H1 (cell line): ENCODE results near the gene DISP3. TPM values are rescaled to one million over a fixed set of nuclear protein-coding genes. Genes with fewer than 3 reads are reported as not detected.

ENCODE experiments used
- CTCF ChIA-PET: fragments of 300-600 bp; sonication (Branson Sonifier 250); formaldehyde crosslinking; loops from one replicate; lab custom pipeline; 2021; ENCODE audit not compliant: partially characterized antibody; lab: Charles Lee
- POLR2A ChIA-PET: fragments of 300-600 bp; sonication (Branson Sonifier 250); formaldehyde crosslinking; loops from one replicate; lab custom pipeline; 2021; ENCODE audit warnings: inconsistent platforms; ENCODE audit not compliant: partially characterized antibody; lab: Charles Lee
- DNase-seq, 2 experiments: peaks; one replicate each; pipeline versions ENCODE4 v3.0.0 to v3.0.0-alpha.2; 2010 to 2022; ENCODE audit warnings: low spot score in 2 of 2, low read depth in 1 of 2, mixed read lengths in 1 of 2
- FAIRE-seq: peaks from 2 replicates; lab custom pipeline; 2011; peaks lifted over from hg19 to GRCh38; lab: Jason Lieb, UNC
- H2AFZ ChIP-seq: 2 replicates; pipeline ENCODE4 v1.8.1; 2012; ENCODE audit warnings: low read length, inconsistent platforms
- H2AK5ac ChIP-seq: 2 replicates; pipeline ENCODE4 v1.6.1; 2013; ENCODE audit warnings: low read depth, low read length
- H2BK120ac ChIP-seq: replicated peaks from 2 replicates; pipeline ENCODE3; 2013; ENCODE audit warnings: low read depth, low read length, inconsistent platforms
- H2BK12ac ChIP-seq: 2 replicates; pipeline ENCODE4 v1.6.1; 2013; ENCODE audit warnings: low read depth, low read length
- H2BK15ac ChIP-seq: 2 replicates; pipeline ENCODE4 v1.6.1; 2013; ENCODE audit warnings: low read length
- H2BK20ac ChIP-seq: 2 replicates; pipeline ENCODE4 v1.6.1; 2013; ENCODE audit warnings: low read length
- H2BK5ac ChIP-seq: 2 replicates; pipeline ENCODE4 v1.6.1; 2013; ENCODE audit warnings: low read depth, low read length
- H3K14ac ChIP-seq: 2 replicates; pipeline ENCODE4 v1.6.1; 2013; ENCODE audit warnings: inconsistent platforms; ENCODE audit not compliant: insufficient read length
- H3K18ac ChIP-seq: 2 replicates; pipeline ENCODE4 v1.6.1; 2013; ENCODE audit warnings: low read length; ENCODE audit errors: extremely low read depth
- H3K23ac ChIP-seq: 2 replicates; pipeline ENCODE4 v1.6.1; 2013; ENCODE audit warnings: inconsistent platforms; ENCODE audit not compliant: insufficient read length
- H3K23me2 ChIP-seq: 2 replicates; pipeline ENCODE4 v1.6.1; 2013; ENCODE audit warnings: low read depth, low read length
- H3K27ac ChIP-seq: 2 replicates; pipeline ENCODE4 v1.6.1; 2011; ENCODE audit warnings: low read depth, low read length, inconsistent platforms
- H3K27me3 ChIP-seq, 4 experiments: replicated peaks in 1 of 4; 1 replicate in 1 of 4; 2 replicates in 3 of 4; pipeline versions ENCODE4 v1.6.1 to v1.8.1; 2011 to 2013; ENCODE audit warnings: low read length in 3 of 4, mild to moderate bottlenecking in 3 of 4, inconsistent platforms in 2 of 4, mixed read lengths in 2 of 4, moderate library complexity in 1 of 4; ENCODE audit not compliant: control insufficient read depth in 3 of 4, insufficient read depth in 3 of 4; ENCODE audit errors: extremely low read depth in 1 of 4
- H3K36me3 ChIP-seq, 4 experiments: 2 replicates each; pipeline versions ENCODE4 v1.6.1 to v1.8.1; 2011 to 2013; ENCODE audit warnings: mild to moderate bottlenecking in 4 of 4, low read length in 3 of 4, moderate library complexity in 2 of 4, control low read depth in 1 of 4, inconsistent platforms in 1 of 4; ENCODE audit not compliant: insufficient read depth in 4 of 4, control insufficient read depth in 2 of 4
- H3K4ac ChIP-seq: replicated peaks from 2 replicates; pipeline ENCODE3; 2013; ENCODE audit warnings: low read length, low read depth, mixed read lengths, inconsistent platforms; ENCODE audit not compliant: insufficient read length
- H3K4me1 ChIP-seq, 4 experiments: replicated peaks in 1 of 4; 1 replicate in 1 of 4; 2 replicates in 3 of 4; pipeline versions ENCODE4 v1.6.1 to v1.8.1; 2011 to 2013; ENCODE audit warnings: low read length in 3 of 4, inconsistent platforms in 2 of 4, mixed read lengths in 1 of 4; ENCODE audit not compliant: insufficient read depth in 4 of 4, control insufficient read depth in 3 of 4
- H3K4me2 ChIP-seq, 2 experiments: 2 replicates each; pipeline versions ENCODE4 v1.6.1 to v1.8.1; 2011 to 2013; ENCODE audit warnings: low read depth in 2 of 2, low read length in 2 of 2, control low read depth in 1 of 2, inconsistent platforms in 1 of 2, mild to moderate bottlenecking in 1 of 2; ENCODE audit not compliant: insufficient read depth in 1 of 2
- H3K4me3 ChIP-seq, 4 experiments: fragments of 200-600, 300-600 bp in 1 of 4; sonication (generic), shearing (Covaris generic), sonication (Bioruptor Twin) in 1 of 4; 2 replicates each; pipeline versions ENCODE4 v1.5.1 to v1.8.1; 2011 to 2016; ENCODE audit warnings: low read length in 4 of 4, low read depth in 3 of 4, control low read depth in 2 of 4, inconsistent platforms in 2 of 4, mild to moderate bottlenecking in 2 of 4, mixed read lengths in 1 of 4, moderate library complexity in 1 of 4; ENCODE audit not compliant: insufficient read depth in 2 of 4; ENCODE audit errors: extremely low read depth in 1 of 4
- H3K56ac ChIP-seq: replicated peaks from 2 replicates; pipeline ENCODE3; 2013; ENCODE audit warnings: low read depth, mild to moderate bottlenecking, mixed read lengths, low read length, inconsistent platforms; ENCODE audit not compliant: insufficient read length
- H3K79me1 ChIP-seq: 2 replicates; pipeline ENCODE4 v1.6.1; 2013; ENCODE audit warnings: low read depth, low read length, control low read depth
- H3K79me2 ChIP-seq, 2 experiments: 2 replicates each; pipeline versions ENCODE4 v1.6.1 to v1.8.1; 2012 to 2013; ENCODE audit warnings: low read length in 2 of 2, mild to moderate bottlenecking in 2 of 2, inconsistent platforms in 1 of 2; ENCODE audit not compliant: insufficient read depth in 2 of 2, control insufficient read depth in 1 of 2
- H3K9ac ChIP-seq, 4 experiments: replicated peaks in 1 of 4; 1 replicate in 1 of 4; 2 replicates in 3 of 4; pipeline versions ENCODE4 v1.6.1 to v1.8.1; 2011 to 2013; ENCODE audit warnings: low read depth in 3 of 4, low read length in 3 of 4, control low read depth in 2 of 4, mild to moderate bottlenecking in 2 of 4, moderate library complexity in 2 of 4, inconsistent platforms in 1 of 4; ENCODE audit errors: extremely low read depth in 1 of 4
- H3K9me3 ChIP-seq, 2 experiments: 2 replicates each; pipeline versions ENCODE4 v1.6.1 to v1.8.1; 2012 to 2013; ENCODE audit warnings: mild to moderate bottlenecking in 2 of 2, moderate library complexity in 2 of 2, control low read depth in 1 of 2, inconsistent platforms in 1 of 2, low read depth in 1 of 2, low read length in 1 of 2, mixed read lengths in 1 of 2; ENCODE audit not compliant: insufficient read depth in 2 of 2
- H4K20me1 ChIP-seq, 2 experiments: replicated peaks in 1 of 2; 2 replicates each; pipeline versions ENCODE3 to v1.8.1; 2011 to 2013; ENCODE audit warnings: inconsistent platforms in 2 of 2, low read length in 2 of 2, mild to moderate bottlenecking in 1 of 2; ENCODE audit not compliant: insufficient read depth in 2 of 2, control insufficient read depth in 1 of 2
- H4K5ac ChIP-seq: 2 replicates; pipeline ENCODE4 v1.6.1; 2013; ENCODE audit warnings: low read length, low read depth, mixed read lengths, inconsistent platforms; ENCODE audit not compliant: insufficient read length
- H4K8ac ChIP-seq: 2 replicates; pipeline ENCODE4 v1.8.0; 2013; ENCODE audit warnings: mild to moderate bottlenecking, moderate library complexity, low read length, inconsistent platforms; ENCODE audit not compliant: insufficient read depth; ENCODE audit errors: extremely low read depth
- H4K91ac ChIP-seq: replicated peaks from 2 replicates; pipeline ENCODE3; 2013; ENCODE audit warnings: low read length, mixed read lengths, inconsistent platforms; ENCODE audit not compliant: insufficient read length
- BACH1 ChIP-seq: IDR thresholded peaks from 2 replicates; pipeline ENCODE4 v1.6.1; 2012; ENCODE audit warnings: low read length, improper control_type of control experiment
- BCL11A ChIP-seq, 2 experiments: IDR thresholded peaks; one replicate each; pipeline ENCODE4 v1.6.1; 2011; ENCODE audit warnings: low read depth in 2 of 2, low read length in 2 of 2, mild to moderate bottlenecking in 2 of 2
- EZH2 ChIP-seq: fragments of 200-600 bp; sonication (generic); IDR thresholded peaks from 2 replicates; pipeline ENCODE4 v1.7.1; 2012; ENCODE audit warnings: low read depth, mild to moderate bottlenecking, moderate library complexity, low read length, inconsistent platforms; ENCODE audit not compliant: severe bottlenecking
- FOSL1 ChIP-seq: IDR thresholded peaks from 2 replicates; pipeline ENCODE4 v1.6.1; 2011; ENCODE audit warnings: mild to moderate bottlenecking, low read depth, low read length, moderate library complexity; ENCODE audit not compliant: insufficient read depth
- MAFK ChIP-seq: IDR thresholded peaks from 2 replicates; pipeline ENCODE4 v1.6.1; 2012; ENCODE audit warnings: low read depth, mild to moderate bottlenecking, improper control_type of control experiment, low read length
- NANOG ChIP-seq: IDR thresholded peaks from 2 replicates; pipeline ENCODE4 v1.6.1; 2011; ENCODE audit warnings: low read length, low read depth, mild to moderate bottlenecking, inconsistent platforms; ENCODE audit not compliant: insufficient read depth, poor library complexity, severe bottlenecking
- POLR2A ChIP-seq, 2 experiments: IDR thresholded peaks; 1 replicate in 1 of 2; 2 replicates in 1 of 2; pipeline ENCODE4 v1.6.1; 2011; ENCODE audit warnings: low read depth in 2 of 2, low read length in 2 of 2, mild to moderate bottlenecking in 2 of 2; ENCODE audit errors: control extremely low read depth in 1 of 2
- RFX5 ChIP-seq: IDR thresholded peaks from 2 replicates; pipeline ENCODE4 v1.6.1; 2011; ENCODE audit warnings: low read depth, low read length, improper control_type of control experiment, borderline replicate concordance
- SAP30 ChIP-seq: fragments of 300-600 bp; sonication (generic); IDR thresholded peaks from 2 replicates; pipeline ENCODE4 v1.7.1; 2012; ENCODE audit warnings: low read length, moderate library complexity, mild to moderate bottlenecking, inconsistent platforms; ENCODE audit not compliant: insufficient read depth, insufficient replicate concordance
- SIN3A ChIP-seq, 2 experiments: IDR thresholded peaks in 1 of 2; conservative IDR thresholded peaks in 1 of 2; 2 replicates each; pipeline ENCODE4 v1.6.1; 2011 to 2012; ENCODE audit warnings: low read length in 2 of 2, improper control_type of control experiment in 1 of 2, low read depth in 1 of 2, mild to moderate bottlenecking in 1 of 2
- SIX5 ChIP-seq: IDR thresholded peaks from 2 replicates; pipeline ENCODE4 v1.6.1; 2011; ENCODE audit warnings: mild to moderate bottlenecking, low read depth, low read length
- SRF ChIP-seq: IDR thresholded peaks from 2 replicates; pipeline ENCODE4 v1.6.1; 2011; ENCODE audit warnings: mild to moderate bottlenecking, low read depth, low read length, moderate library complexity
- TBP ChIP-seq: IDR thresholded peaks from 2 replicates; pipeline ENCODE4 v1.6.1; 2011; ENCODE audit warnings: low read depth, low read length, improper control_type of control experiment
- WGBS, 2 experiments: shearing (Covaris generic) in 1 of 2; methylation state at CpG; one replicate each; pipeline versions ENCODE4 v1.1.6 to v1.1.7; 2013 to 2015; ENCODE audit warnings: low lambda C conversion rate in 2 of 2, mixed read lengths in 2 of 2, inconsistent platforms in 1 of 2, low coverage in 1 of 2, missing lambda C conversion rate in 1 of 2; ENCODE audit not compliant: insufficient replicate concordance in 2 of 2, insufficient coverage in 1 of 2, insufficient read length in 1 of 2; ENCODE audit errors: extremely low coverage in 1 of 2, missing lambda C conversion rate in 1 of 2; 5-methylcytosine and 5-hydroxymethylcytosine counted together
- polyA plus RNA-seq, 7 experiments: library from polyadenylated mRNA; depleted of rRNA in 3 of 7; stranded (reverse) in 5 of 7; unstranded in 2 of 7; fragments of >200 nt in 5 of 7; fragments of 200-250 nt in 2 of 7; gene quantifications; 1 replicate in 5 of 7; 2 replicates in 1 of 7; 4 replicates in 1 of 7; pipeline versions ENCODE4 v1.2.1 to v1.2.3, GENCODE V29; 2011 to 2013; ENCODE audit warnings: missing spikeins in 2 of 7, mixed read lengths in 2 of 7
- total RNA-seq: library from RNA; stranded (reverse); fragmentation: NEBNext Ultra II Directional; extraction: Animal tissue kit (Norgen Biotek cat#: 25700); gene quantifications from 2 replicates; pipeline ENCODE4 v1.2.1, GENCODE V29; 2021

The DISP3 gene
- total and polyA plus RNA-seq, 2 of the 8 experiments (the other 6 are each of a cell fraction or from before 2014, with no cell fraction given): 3.4 to 4.6 TPM

DNA sequence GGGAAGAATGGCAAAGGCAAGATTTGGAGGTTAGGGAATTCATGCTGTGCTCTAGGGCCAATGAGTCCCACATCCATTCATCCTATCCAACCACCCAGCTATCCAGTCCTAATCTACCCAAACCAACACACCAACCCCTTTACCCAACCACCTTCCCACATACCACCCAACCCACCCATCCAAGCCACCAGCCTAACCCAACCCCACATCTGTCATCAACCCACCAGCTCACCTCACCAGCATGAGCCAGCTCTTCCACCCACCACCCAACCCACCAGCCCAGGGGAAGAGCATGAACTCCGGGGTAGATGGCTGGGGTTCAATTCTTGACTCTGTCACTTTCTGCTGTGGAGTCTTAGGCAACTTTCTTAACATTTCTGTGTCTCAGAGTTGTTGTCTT is 35.9 kb upstream of the DISP3 start:
- TF ChIP-seq TBP (no peak), SRF (no peak), BCL11A (IDR thresholded peaks at IDR 0.05; ENCODE audit: low read depth in 2 of 2, low read length in 2 of 2) (no peak), SIX5 (no peak), SIN3A (conservative IDR thresholded peaks at IDR 0.05 in 1 of 2, IDR thresholded peaks at IDR 0.05 in 1 of 2; ENCODE audit: low read depth in 1 of 2, low read length in 2 of 2) (no peak), NANOG (no peak), SAP30 (no peak), POLR2A (IDR thresholded peaks at IDR 0.05; ENCODE audit: control extremely low read depth in 1 of 2, low read depth in 2 of 2, low read length in 2 of 2) (no peak), FOSL1 (no peak), RFX5 (no peak), BACH1 (no peak), EZH2 (no peak), MAFK (no peak)
- Histone ChIP-seq H2BK120ac (no peak overlapping the region), H2AFZ (no peak overlapping the region), H3K18ac (no peak overlapping the region), H3K4me2 (no peak overlapping the region), H3K9me3 (no peaks in the 10 kb centered on the region), H3K79me2 (no peaks in the 10 kb centered on the region), H3K79me1 (no peaks in the 10 kb centered on the region), H3K27me3 (no peaks in the 10 kb centered on the region), H3K4me1 (no peaks in the 10 kb centered on the region), H4K20me1 (no peaks in the 10 kb centered on the region), H3K27ac (no peak overlapping the region), H2BK12ac (no peak overlapping the region), H3K56ac (no peak overlapping the region), H3K23ac (no peak overlapping the region), H3K14ac (no peak overlapping the region), H3K9ac (no peak overlapping the region), H3K4ac (no peak overlapping the region), H4K8ac (no peak overlapping the region), H2BK20ac (no peak overlapping the region), H4K91ac (no peak overlapping the region), H2BK15ac (no peak overlapping the region), H2BK5ac (no peak overlapping the region), H3K36me3 (no peaks in the 10 kb centered on the region), H2AK5ac (no peak overlapping the region), H3K23me2 (no peaks in the 10 kb centered on the region; the same call in 1 of the 2 replicates), H3K4me3 (no peak overlapping the region), H4K5ac (no peak overlapping the region)
- ChIA-PET POLR2A (interaction anchor here (0.6 kb wide), 1 partner anchor 28 kb away, joined by 4 read pairs; no protein-coding TSS in a partner anchor), CTCF (interaction anchor here (0.6 to 1.5 kb wide), 4 partner anchors 45 to 304 kb away, joined by 3 to 5 read pairs (median 3); no protein-coding TSS in a partner anchor)
- FAIRE-seq (no peak), DNase-seq (no peak)
- WGBS, 2 experiments: 88% methylated on average over 1 of the region's 1 CpG; no CpG with 5 or more reads in 1 of the 2 experiments
